Aorta (tissue), 5 donors: ENCODE measurements around the gene TNFRSF1A. TPM values are rescaled to one million over a fixed set of nuclear protein-coding genes. Genes with fewer than 3 reads are reported as not detected.

Experiments
- ATAC-seq: fragments of 200-7000 bp; cut with Tn5 transposase; one replicate; pipeline ENCODE4 v1.9.1; 2022; ENCODE audit warnings: moderate library complexity; ENCODE audit not compliant: low FRiP score
- DNase-seq, 2 donors: peaks; one replicate each; pipeline ENCODE4 v3.0.0-alpha.2; 2020
- H3K27ac ChIP-seq, 2 donors: one replicate each; pipeline ENCODE4 v1.5.1; 2013; ENCODE audit warnings: low read length in 2 of 2, mild to moderate bottlenecking in 2 of 2, moderate library complexity in 2 of 2, control low read depth in 1 of 2, inconsistent platforms in 1 of 2, low read depth in 1 of 2
- H3K27me3 ChIP-seq, 2 donors: one replicate each; pipeline ENCODE4 v1.6.1; 2013; ENCODE audit warnings: control low read depth in 1 of 2, low read length in 1 of 2, mild to moderate bottlenecking in 1 of 2, moderate library complexity in 1 of 2; ENCODE audit not compliant: insufficient read depth in 2 of 2, control insufficient read depth in 1 of 2
- H3K36me3 ChIP-seq, 2 donors: one replicate each; pipeline ENCODE4 v1.6.1; 2013; ENCODE audit warnings: control low read depth in 1 of 2, low read length in 1 of 2, mild to moderate bottlenecking in 1 of 2; ENCODE audit not compliant: insufficient read depth in 2 of 2, control insufficient read depth in 1 of 2
- H3K4me1 ChIP-seq, 2 donors: one replicate each; pipeline ENCODE4 v1.6.1; 2013; ENCODE audit warnings: low read length in 2 of 2, control low read depth in 1 of 2, mild to moderate bottlenecking in 1 of 2, moderate library complexity in 1 of 2; ENCODE audit not compliant: insufficient read depth in 2 of 2, control insufficient read depth in 1 of 2
- H3K4me3 ChIP-seq, 2 donors: one replicate each; pipeline ENCODE4 v1.5.1; 2013; ENCODE audit warnings: low read length in 2 of 2, control low read depth in 1 of 2, mild to moderate bottlenecking in 1 of 2
- H3K9me3 ChIP-seq: one replicate; pipeline ENCODE4 v1.6.1; 2013; ENCODE audit warnings: mild to moderate bottlenecking, low read length; ENCODE audit not compliant: control insufficient read depth
- WGBS, 2 donors: extraction: QIAGEN DNeasy Blood & Tissue Kit; methylation state at CpG; one replicate each; pipeline ENCODE4 v1.1.7; 2013; 5-methylcytosine and 5-hydroxymethylcytosine counted together
- intact Hi-C, 2 donors: fragments of 100-400 bp; cut with DNase I; formaldehyde crosslinking; loops; one replicate each; pipeline versions ENCODE4 v1.14.2 to v1.15.0; 2022
- polyA plus RNA-seq, 2 donors: library from polyadenylated mRNA; stranded (reverse); fragments of 200-250 nt; gene quantifications; one replicate each; pipeline ENCODE4 v1.2.3, GENCODE V29; 2013
- total RNA-seq, 2 donors: library from RNA; stranded (reverse); fragmentation: NEBNext Ultra II Directional; extraction: Animal tissue kit (Norgen Biotek cat#: 25700); gene quantifications; one replicate each; pipeline ENCODE4 v1.2.1, GENCODE V29; 2021
- donor health status: healthy with polysubstance abuse.
- donor health status: Bipolar disorder and iron deficiency.
- donor health status: DM: no; HTN: no; CAD: no.
- donor health status: DM: no; HTN: no; CAD: no.
- donor health status: DM: yes; HTN: yes; CAD: no.

Gene TNFRSF1A
- total and polyA plus RNA-seq, 4 donors: 36.9 to 236 (median 151) TPM

DNA sequence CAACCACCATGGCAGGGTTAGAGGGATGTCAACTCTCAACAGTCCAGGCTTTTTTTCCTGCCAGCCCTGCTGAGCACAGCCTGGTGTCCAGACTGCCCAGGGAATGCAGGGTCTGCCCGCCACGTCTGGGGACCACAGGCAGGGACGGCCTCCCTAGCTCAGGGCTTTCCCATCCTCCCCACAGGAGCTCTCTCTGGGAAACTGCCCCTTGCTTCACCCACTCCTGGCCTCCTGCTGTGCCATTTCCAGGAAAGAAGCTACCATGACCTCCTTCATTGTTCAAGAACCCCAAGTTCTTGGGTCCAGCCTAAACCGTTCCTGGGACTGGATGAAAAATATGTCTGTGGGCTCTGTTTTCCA is 28.7 kb upstream of the TNFRSF1A start:
- no peak overlapping the region for H3K4me3 ChIP-seq
- no peaks in the 10 kb centered on the region for H3K36me3 ChIP-seq
- H3K4me1 ChIP-seq: no peaks in the 10 kb centered on the region
- WGBS, 2 donors: 89 to 95% methylated on average over 4 of the region's 4 CpGs
- DNase-seq: no peak
- intact Hi-C loops: no loop called here
- H3K27me3 ChIP-seq: no peaks in the 10 kb centered on the region
- no peak for ATAC-seq
- no peak overlapping the region for H3K27ac ChIP-seq
- H3K9me3 ChIP-seq: no peaks in the 10 kb centered on the region

DNA sequence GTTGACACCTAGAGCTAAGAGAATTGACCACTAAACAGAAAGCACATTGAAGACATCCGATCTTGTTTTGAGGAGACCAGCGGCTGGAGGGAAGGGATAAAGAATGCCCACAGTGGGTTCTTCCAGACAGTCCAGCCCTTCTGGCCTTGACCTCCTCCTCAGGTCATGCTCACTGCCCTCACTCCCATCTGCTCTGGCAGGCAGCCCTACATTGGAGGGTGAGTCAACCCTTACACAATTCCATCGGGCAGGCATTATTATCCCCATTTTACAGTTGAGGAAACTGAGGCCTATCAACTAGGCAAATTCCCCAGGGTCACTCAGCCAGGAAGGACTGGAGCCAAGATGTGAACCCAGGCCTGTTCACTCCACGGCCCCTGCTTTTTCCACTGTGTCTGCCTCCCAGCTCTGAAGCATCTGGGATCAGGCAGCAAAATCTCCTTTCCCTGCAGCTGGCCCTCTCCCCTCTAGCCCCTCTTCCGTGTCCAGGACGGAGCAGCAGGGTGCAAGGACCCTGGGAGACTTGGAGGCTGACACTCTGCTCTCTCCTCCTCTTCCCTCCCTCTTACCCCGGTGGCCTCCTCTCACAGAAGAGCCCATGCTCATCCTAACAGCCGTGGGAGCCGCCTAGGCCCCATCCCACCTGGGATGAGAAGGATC is 28.2 kb upstream of the TNFRSF1A start:
- intact Hi-C loops: no loop called here
- no peak overlapping the region for H3K27ac ChIP-seq
- H3K9me3 ChIP-seq: no peaks in the 10 kb centered on the region

DNA sequence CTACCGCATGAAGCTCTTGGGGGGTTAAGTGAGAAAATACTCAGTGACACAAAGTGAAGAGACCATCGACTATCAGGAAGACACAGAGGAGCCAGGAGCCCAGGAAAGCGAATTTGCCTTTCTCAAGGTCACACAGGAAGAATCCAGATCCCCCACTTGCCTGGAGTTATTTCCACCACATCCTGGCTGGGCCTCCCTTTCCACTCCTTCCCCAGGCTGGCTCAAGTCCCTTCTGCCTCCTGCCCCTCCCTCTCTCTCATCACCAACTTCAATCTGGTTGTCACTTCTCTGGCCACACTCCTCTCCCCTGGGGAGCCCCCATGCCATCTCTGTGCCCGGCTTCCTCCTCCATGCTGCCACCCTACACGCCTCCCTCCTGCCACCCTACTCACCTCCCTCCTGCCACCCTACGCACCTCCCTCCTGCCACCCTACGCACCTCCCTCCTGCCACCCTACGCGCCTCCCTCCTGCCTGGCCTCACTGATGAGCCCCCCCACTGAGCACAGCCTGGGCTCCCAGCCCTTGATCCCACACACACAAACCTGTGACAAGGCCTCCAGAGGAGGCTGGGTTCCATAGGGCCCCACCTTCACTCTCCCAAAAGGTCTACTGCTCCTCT is 27.1 kb upstream of the TNFRSF1A start:
- ATAC-seq: no peak
- no peak overlapping the region for H3K27ac ChIP-seq
- H3K9me3 ChIP-seq: no peaks in the 10 kb centered on the region
- DNase-seq: peak; percentile 36 to 43
- no peaks in the 10 kb centered on the region for H3K27me3 ChIP-seq
- H3K4me1 ChIP-seq: no peaks in the 10 kb centered on the region
- H3K4me3 ChIP-seq: no peak overlapping the region
- 91% methylated on average over 9 of the region's 9 CpGs for WGBS, 2 donors
- no peaks in the 10 kb centered on the region for H3K36me3 ChIP-seq
- intact Hi-C loops: no loop called here

More for the DNA sequence above, 28.2 kb upstream of the TNFRSF1A start:
- ATAC-seq (no peak), DNase-seq (peak; percentile 23 to 55)
- Histone ChIP-seq H3K4me3 (no peak overlapping the region), H3K36me3 (no peaks in the 10 kb centered on the region), H3K4me1 (no peaks in the 10 kb centered on the region), H3K27me3 (no peaks in the 10 kb centered on the region)
- WGBS, 2 donors: 91 to 94% methylated on average over 9 of the region's 9 CpGs

DNA sequence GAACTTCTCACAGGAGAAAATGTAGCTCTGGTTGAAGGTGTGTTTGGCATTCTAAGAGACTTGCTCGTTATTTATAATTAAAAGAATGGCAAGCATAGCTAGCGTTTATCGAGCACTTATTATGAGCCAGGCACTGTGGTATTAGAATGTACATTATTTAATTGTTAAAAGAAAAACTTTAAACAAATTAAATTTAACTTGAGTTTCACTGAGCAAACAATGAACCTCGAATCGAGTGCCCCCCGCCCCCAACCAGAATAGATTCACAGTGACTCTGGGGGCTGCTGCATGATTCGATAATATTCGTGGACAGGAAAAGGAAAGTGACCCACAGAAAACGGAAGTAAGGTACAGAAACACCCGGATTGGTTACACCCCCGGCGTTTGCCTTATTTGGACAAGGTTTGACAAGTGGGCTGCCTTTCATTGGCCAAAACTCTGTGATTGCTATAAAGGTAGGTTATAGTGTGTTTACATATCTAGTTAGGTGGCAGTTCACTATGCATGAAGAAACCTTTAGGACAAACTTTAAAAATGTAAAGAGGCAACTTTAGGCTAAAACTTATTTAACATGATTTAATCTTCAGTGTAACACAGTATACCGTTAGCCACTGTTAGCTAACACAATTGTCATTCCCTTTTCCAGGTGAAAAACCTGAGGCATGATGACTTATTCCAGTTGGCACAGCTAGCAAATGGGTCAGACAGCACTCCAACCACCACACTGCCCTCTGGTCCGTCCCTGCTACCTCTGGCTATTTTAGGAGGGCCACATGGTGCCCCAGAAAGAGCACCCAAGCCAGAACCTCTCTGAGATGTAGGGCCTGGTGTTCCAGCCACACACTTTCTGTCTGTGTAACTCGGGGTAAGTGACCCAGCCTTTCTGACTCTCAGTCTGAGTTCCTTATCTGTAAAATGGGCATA is 26.4 kb upstream of the TNFRSF1A start:
- no peaks in the 10 kb centered on the region for H3K4me1 ChIP-seq
- 72 to 74% methylated on average over 15 of the region's 15 CpGs for WGBS, 2 donors
- no peak overlapping the region for H3K4me3 ChIP-seq
- no peaks in the 10 kb centered on the region for H3K27me3 ChIP-seq
- H3K9me3 ChIP-seq: no peaks in the 10 kb centered on the region
- intact Hi-C loops: no loop called here
- peak; percentile 34 to 36 for DNase-seq
- ATAC-seq: no peak
- no peak overlapping the region for H3K27ac ChIP-seq
- no peaks in the 10 kb centered on the region for H3K36me3 ChIP-seq

DNA sequence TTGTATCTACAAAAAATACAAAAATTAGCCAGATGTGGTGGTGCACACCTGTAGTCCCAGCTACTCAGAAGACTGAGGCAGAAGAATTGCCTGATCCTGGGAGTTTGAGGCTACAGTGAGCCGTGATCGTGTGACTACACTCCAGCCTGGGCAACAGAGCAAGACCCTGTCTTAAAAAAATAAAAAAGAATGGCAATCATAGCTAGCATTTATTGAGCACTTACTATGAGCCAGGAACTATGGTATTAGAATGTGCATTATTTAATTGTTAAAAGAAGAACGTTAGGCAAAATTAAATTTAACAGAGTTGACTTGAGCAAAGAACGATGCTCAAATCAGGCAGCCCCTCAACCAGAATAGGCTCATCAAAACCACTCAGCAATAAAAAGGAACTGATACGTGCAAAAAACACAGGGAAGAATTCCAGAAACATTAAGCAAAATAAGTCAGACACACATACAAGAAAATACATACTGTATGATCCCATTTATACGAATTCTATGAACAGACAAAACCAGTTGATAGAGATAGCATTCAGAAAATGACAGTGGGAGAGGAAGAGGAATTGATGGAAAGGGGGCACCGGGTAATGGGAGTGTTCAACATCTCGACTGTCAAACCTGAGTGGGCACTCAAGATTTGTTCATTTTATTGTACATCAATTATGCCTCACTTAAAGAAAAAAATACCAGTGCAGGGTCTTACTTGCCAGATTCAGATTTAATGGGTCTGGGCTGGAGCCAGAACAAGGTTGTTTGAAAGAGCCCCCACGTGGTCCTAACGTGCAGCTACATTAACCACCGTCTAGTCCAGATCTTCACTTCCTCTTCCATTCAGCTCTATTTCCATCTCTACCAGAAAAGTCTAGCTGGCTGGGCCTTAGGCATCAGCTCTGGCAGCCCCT is 25.4 kb upstream of the TNFRSF1A start:
- DNase-seq: peak; percentile 50 to 56
- WGBS, 2 donors: 60 to 61% methylated on average over 11 of the region's 11 CpGs
- intact Hi-C loops: no loop called here
- H3K36me3 ChIP-seq: no peaks in the 10 kb centered on the region
- H3K9me3 ChIP-seq: no peaks in the 10 kb centered on the region
- no peaks in the 10 kb centered on the region for H3K27me3 ChIP-seq
- H3K27ac ChIP-seq: no peak overlapping the region
- no peak overlapping the region for H3K4me3 ChIP-seq
- no peaks in the 10 kb centered on the region for H3K4me1 ChIP-seq
- no peak for ATAC-seq

DNA sequence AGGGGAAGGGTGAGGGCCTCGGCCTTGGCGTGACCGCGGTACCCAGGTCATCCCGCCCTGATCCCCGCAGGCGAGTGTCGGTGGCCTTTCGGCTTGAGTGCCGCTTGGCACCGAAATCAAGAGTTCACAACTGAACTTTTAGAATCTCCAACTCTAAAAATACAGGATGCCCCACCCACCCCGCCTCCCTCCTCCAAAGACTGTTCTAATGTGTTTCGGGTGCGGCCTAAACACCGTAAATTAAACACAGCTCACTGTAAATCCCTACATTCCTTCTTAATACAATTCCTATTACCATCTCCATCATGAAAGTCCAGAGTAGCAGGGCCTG is 22.1 kb upstream of the TNFRSF1A start:
- Histone ChIP-seq H3K27ac (no peak overlapping the region), H3K36me3 (no peaks in the 10 kb centered on the region), H3K4me1 (no peaks in the 10 kb centered on the region), H3K4me3 (no peak overlapping the region), H3K9me3 (no peaks in the 10 kb centered on the region), H3K27me3 (no peaks in the 10 kb centered on the region)
- intact Hi-C loops: no loop called here
- ATAC-seq (no peak), DNase-seq (peak in 1 of 2 donors; percentile 79)
- 88 to 93% methylated on average over 15 of the region's 15 CpGs for WGBS, 2 donors

DNA sequence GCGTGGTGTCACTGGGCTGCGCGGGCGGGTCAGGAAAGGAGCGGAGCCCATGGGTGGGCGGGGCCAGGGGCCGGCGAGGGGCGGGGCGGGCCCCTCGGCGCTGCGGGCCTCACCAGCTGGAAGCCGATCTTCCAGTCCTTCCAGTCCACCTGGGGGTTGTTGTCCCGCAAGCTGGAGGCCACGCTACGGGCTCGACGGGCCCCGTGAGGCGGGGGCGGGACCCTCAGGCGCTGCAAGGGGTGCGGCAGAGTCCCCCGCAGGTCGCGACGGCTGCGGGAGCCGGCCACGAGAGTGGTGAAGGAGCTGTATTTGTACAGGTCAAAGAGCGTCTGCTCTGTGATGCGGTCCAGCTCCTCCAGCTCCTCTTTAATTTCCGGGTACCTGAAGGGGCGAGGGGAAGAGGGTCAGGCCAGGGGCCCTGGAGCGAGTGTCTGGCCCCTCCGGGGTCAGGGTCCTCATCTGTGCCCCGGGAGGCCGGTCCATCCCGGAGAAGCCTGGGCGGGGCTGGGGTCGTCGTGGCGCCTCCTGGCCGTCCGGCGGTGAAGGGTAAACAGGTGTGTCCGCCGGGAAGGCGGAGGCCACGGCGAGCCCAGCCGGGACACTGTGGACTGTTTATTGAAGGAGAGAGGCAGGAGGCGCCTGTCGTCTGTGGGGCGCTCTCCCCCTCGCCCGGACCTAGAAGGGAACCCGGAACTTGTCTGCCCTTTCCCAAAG is 21.6 kb upstream of the TNFRSF1A start:
- H3K9me3 ChIP-seq: no peaks in the 10 kb centered on the region
- no peaks in the 10 kb centered on the region for H3K27me3 ChIP-seq
- no peaks in the 10 kb centered on the region for H3K36me3 ChIP-seq
- no peaks in the 10 kb centered on the region for H3K4me1 ChIP-seq
- H3K4me3 ChIP-seq: peak overlapping the region; percentile 3 to 49
- peak; percentile 83 to 90 for DNase-seq
- ATAC-seq: peak; percentile 93
- H3K27ac ChIP-seq: no peak overlapping the region
- intact Hi-C loops: no loop called here
- 19 to 24% methylated on average over 35 to 59 of the region's 59 CpGs for WGBS, 2 donors

DNA sequence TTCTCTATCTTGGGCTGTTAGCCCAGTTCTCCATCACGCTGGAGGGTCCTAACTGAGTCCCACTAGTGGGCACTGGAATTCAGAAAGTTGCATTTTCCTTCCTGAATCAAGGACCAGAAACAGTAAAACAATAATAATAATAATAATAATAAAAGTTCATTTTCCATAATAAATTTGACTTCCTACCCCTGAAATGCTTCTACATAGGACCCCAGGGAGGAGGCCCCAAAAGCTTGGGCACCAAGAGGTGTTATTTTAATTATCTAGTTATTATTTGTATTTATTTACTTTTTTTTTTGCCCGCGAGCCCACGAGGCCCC is 21.1 kb upstream of the TNFRSF1A start:
- no peak for ATAC-seq
- Histone ChIP-seq H3K4me1 (no peaks in the 10 kb centered on the region), H3K27ac (no peak overlapping the region)

More for the DNA sequence above, 21.1 kb upstream of the TNFRSF1A start:
- WGBS, 2 donors: 19% methylated on average over 4 of the region's 4 CpGs
- Histone ChIP-seq H3K36me3 (no peaks in the 10 kb centered on the region), H3K4me3 (peak overlapping the region in 1 of 2 donors; percentile 3), H3K9me3 (no peaks in the 10 kb centered on the region), H3K27me3 (no peaks in the 10 kb centered on the region)
- intact Hi-C loops: no loop called here
- DNase-seq: no peak
